Measurements from ENCODE around the gene DOCK6.

DOCK6 gene

DNA sequence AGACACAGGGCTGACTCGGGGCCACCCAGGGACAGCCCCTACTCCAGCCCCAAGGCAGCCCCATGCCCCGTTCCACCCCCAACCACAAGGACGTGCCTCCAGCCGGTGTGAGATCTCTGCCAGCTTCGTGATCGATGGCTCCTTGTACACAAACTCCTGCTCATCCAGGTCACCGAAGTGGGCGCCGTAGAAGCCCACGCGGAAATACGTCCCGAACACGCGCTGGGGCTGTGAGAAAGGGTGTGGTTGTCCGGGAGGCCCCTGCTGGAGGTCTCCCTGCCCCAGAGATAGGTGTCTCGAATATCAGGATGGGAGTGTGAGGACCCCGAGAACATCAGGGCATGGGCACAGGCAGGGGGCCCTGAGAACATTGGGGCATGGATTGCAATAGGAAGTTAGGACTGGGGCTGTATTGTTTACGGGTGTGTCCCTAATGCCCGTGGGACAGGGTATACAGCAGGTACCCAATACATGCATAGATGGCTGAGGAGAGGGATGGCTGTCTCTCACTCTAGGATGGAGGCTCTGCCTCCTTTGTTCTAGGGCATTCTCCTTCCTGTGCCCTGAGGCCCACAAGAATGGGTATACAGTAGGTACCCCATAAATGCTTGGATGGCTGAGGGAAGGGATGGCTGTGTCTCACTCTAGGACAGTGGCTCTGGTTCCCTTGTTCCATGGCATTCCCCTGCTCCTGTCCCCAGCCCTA lies 59.7 kb downstream of the DOCK6 start:
- no peaks in the 10 kb centered on the region for H3K9me3 ChIP-seq
- H3K27me3 ChIP-seq = peaks cover 16% of the 10 kb centered on the region
- no peaks in the 10 kb centered on the region for H3K36me3 ChIP-seq
- TF ChIP-seq, protein P1, sequence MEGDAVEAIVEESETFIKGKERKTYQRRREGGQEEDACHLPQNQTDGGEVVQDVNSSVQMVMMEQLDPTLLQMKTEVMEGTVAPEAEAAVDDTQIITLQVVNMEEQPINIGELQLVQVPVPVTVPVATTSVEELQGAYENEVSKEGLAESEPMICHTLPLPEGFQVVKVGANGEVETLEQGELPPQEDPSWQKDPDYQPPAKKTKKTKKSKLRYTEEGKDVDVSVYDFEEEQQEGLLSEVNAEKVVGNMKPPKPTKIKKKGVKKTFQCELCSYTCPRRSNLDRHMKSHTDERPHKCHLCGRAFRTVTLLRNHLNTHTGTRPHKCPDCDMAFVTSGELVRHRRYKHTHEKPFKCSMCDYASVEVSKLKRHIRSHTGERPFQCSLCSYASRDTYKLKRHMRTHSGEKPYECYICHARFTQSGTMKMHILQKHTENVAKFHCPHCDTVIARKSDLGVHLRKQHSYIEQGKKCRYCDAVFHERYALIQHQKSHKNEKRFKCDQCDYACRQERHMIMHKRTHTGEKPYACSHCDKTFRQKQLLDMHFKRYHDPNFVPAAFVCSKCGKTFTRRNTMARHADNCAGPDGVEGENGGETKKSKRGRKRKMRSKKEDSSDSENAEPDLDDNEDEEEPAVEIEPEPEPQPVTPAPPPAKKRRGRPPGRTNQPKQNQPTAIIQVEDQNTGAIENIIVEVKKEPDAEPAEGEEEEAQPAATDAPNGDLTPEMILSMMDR (IDR thresholded peaks at IDR 0.05) = no peak
- no peak overlapping the region for H3K4me3 ChIP-seq (ENCODE audit: low read depth in 1 of 2, low read length in 1 of 2)
- peaks cover 2 to 3% of the 10 kb centered on the region in 2 experiments for H3K4me1 ChIP-seq (ENCODE audit: control insufficient read depth in 1 of 2, insufficient read depth in 1 of 2, low read depth in 1 of 2, low read length in 1 of 2)
- no peak overlapping the region for H3K27ac ChIP-seq

DNA sequence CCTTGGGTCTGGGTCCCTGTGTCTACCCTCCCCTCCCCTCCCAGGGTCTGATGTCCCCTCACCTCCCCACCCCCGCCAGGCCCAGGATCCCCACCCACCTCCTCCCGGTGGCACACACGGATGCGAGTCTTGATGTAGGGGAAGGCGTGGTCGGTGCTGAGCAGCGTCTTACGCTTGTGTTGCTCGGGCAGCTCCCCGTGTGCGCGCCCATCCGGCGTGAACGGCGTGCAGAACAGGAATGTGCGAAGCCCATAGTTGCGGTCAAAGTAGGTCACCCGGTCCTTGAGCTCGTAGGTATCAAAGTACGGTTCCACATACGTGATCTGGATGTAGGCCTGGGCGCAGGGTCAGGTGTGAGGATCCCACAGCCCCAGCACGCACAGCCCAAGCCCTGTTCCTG lies 60.5 kb downstream of the DOCK6 start:
- H3K36me3 ChIP-seq = no peaks in the 10 kb centered on the region
- H3K4me1 ChIP-seq (ENCODE audit: control insufficient read depth in 1 of 2, insufficient read depth in 1 of 2, low read depth in 1 of 2, low read length in 1 of 2) = peaks cover 8 to 11% of the 10 kb centered on the region in 2 experiments
- H3K27me3 ChIP-seq = peaks cover 24% of the 10 kb centered on the region
- no peak overlapping the region for H3K27ac ChIP-seq
- no peaks in the 10 kb centered on the region for H3K9me3 ChIP-seq
- H3K4me3 ChIP-seq (ENCODE audit: low read depth in 1 of 2, low read length in 1 of 2) = no peak overlapping the region
- TF ChIP-seq, protein P1 (IDR thresholded peaks at IDR 0.05) = no peak

DNA sequence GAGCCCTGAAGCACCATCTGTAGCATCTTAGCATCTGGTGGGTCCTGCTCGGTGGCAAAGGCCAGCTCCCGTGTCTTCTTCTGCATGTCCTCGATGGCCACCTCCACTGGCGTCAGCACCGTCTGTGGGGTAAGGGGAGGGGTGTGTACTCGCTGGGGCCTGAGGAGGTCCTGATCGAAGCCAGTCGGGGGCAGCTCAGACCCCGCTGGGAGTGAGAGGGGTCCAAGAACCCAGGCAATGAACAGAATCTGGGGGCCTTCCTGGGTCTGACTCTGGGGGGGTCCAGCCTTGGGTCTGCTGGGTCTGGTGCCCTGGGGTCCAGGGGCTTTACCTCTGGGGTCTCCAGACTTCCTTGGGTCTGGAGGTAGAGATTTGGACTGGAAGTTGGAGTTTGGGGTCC lies 61.4 kb downstream of the DOCK6 start:
- H3K4me1 ChIP-seq (ENCODE audit: control insufficient read depth in 1 of 2, insufficient read depth in 1 of 2, low read depth in 1 of 2, low read length in 1 of 2) = peaks cover 12 to 14% of the 10 kb centered on the region in 2 experiments
- H3K27ac ChIP-seq = no peak overlapping the region
- TF ChIP-seq, protein P1 (IDR thresholded peaks at IDR 0.05) = no peak
- no peaks in the 10 kb centered on the region for H3K36me3 ChIP-seq
- no peak overlapping the region for H3K4me3 ChIP-seq (ENCODE audit: low read depth in 1 of 2, low read length in 1 of 2)
- H3K27me3 ChIP-seq = peaks cover 33% of the 10 kb centered on the region
- no peaks in the 10 kb centered on the region for H3K9me3 ChIP-seq

DNA sequence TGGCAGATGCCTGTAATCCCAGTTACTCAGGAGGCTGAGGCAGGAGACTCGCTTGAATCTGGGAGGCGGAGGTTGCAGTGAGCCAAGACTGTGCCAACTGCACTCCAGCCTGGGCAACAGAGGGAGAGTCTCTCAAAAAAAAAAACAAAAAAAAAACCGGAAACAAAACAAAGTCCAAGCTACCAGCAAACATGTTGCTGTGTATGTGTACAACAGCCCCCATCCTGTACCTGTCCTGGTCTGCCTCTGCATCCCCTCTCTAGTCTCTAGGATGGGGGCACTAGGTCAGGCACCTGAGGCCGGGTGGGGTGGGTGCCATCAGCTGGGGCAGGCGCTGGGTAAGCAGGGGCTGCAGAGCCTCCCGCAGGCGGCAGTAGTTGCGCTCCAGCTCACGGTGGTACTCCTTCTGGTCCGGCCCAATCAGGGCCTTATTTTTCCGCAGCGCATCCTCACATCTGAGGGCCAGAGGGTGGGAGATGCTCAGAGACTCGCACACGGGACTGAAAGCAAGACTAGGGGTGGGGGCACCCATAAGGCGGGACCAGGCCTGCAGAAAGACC lies 62.2 kb downstream of the DOCK6 start:
- H3K27me3 ChIP-seq = peaks cover 41% of the 10 kb centered on the region
- H3K27ac ChIP-seq = no peak overlapping the region
- peaks cover 12 to 14% of the 10 kb centered on the region in 2 experiments for H3K4me1 ChIP-seq (ENCODE audit: control insufficient read depth in 1 of 2, insufficient read depth in 1 of 2, low read depth in 1 of 2, low read length in 1 of 2)
- no peak overlapping the region for H3K4me3 ChIP-seq (ENCODE audit: low read depth in 1 of 2, low read length in 1 of 2)
- H3K36me3 ChIP-seq = no peaks in the 10 kb centered on the region
- TF ChIP-seq, protein P1 (IDR thresholded peaks at IDR 0.05) = no peak
- H3K9me3 ChIP-seq = no peaks in the 10 kb centered on the region

DNA sequence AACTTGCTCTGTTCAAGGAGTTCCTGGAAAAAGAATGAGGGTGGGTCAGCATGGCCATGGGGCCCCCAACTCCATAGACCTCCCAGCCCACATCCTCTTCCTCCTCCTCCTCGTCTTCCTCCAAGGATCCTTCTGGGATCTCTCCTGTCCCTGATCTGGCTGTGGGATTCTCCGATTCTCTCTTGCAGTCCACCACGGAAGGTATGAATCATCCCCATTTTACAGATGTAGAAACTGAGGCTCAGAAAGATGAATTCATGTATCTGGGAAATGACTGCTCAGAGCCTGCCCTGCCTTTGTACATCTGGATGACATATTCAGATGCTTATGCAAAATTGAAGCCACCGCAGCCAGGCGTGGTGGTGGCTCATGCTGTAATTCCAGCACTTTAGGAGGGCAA lies 62.8 kb downstream of the DOCK6 start:
- Histone ChIP-seq H3K27ac (no peak overlapping the region), H3K4me1 (ENCODE audit: control insufficient read depth in 1 of 2, insufficient read depth in 1 of 2, low read depth in 1 of 2, low read length in 1 of 2) (peaks cover 12 to 14% of the 10 kb centered on the region in 2 experiments), H3K27me3 (peaks cover 47% of the 10 kb centered on the region), H3K36me3 (no peaks in the 10 kb centered on the region), H3K4me3 (ENCODE audit: low read depth in 1 of 2, low read length in 1 of 2) (no peak overlapping the region), H3K9me3 (no peaks in the 10 kb centered on the region)
- TF ChIP-seq, protein P1 (IDR thresholded peaks at IDR 0.05) = no peak
